T-helper 22 cell (primary cell): Measurements from ENCODE around the gene NEDD9.

Source experiments
- DNase-seq: peaks from one replicate; pipeline ENCODE4 v3.0.0-alpha.2; 2020; ENCODE audit warnings: low read depth

NEDD9 gene

GRCh38 chr6:11217360-11218101, 14.9 kb downstream of the NEDD9 start:
- DNase-seq, result no peak

GRCh38 chr6:11215773-11216172, 16.7 kb downstream of the NEDD9 start:
- no peak for DNase-seq

- DNase-seq, result no peak
These were observed 17.6 kb downstream of the NEDD9 start for GRCh38 chr6:11214901-11215300.

GRCh38 chr6:11214084-11214833, 18.2 kb downstream of the NEDD9 start:
- no peak for DNase-seq

GRCh38 chr6:11213422-11214021, 18.9 kb downstream of the NEDD9 start:
- DNase-seq, result no peak

- no peak for DNase-seq
These were observed 19.8 kb downstream of the NEDD9 start for GRCh38 chr6:11212664-11213063.

- DNase-seq, result no peak
These were observed 21.2 kb downstream of the NEDD9 start for GRCh38 chr6:11211254-11211653.

- DNase-seq, result no peak
These were observed 21.9 kb downstream of the NEDD9 start for GRCh38 chr6:11210386-11211138.

- no peak for DNase-seq
These were observed 22.6 kb downstream of the NEDD9 start for GRCh38 chr6:11209906-11210305.

GRCh38 chr6:11209369-11209768, 23.1 kb downstream of the NEDD9 start:
- DNase-seq, result no peak

GRCh38 chr6:11208854-11209253, 23.6 kb downstream of the NEDD9 start:
- no peak for DNase-seq

- DNase-seq, result no peak
These were observed 24.2 kb downstream of the NEDD9 start for GRCh38 chr6:11208267-11208666.

- no peak for DNase-seq
These were observed 25.1 kb downstream of the NEDD9 start for GRCh38 chr6:11207199-11207968.

- DNase-seq, result no peak
These were observed 25.9 kb downstream of the NEDD9 start for GRCh38 chr6:11206576-11206975.

GRCh38 chr6:11204794-11205366, 27.6 kb downstream of the NEDD9 start:
- DNase-seq, result no peak

GRCh38 chr6:11204005-11204399, 28.5 kb downstream of the NEDD9 start:
- no peak for DNase-seq

GRCh38 chr6:11203306-11204004, 29.0 kb downstream of the NEDD9 start:
- DNase-seq, result no peak

GRCh38 chr6:11202513-11203305, 29.8 kb downstream of the NEDD9 start:
- DNase-seq, result no peak

- DNase-seq, result no peak
These were observed 30.5 kb downstream of the NEDD9 start for GRCh38 chr6:11201772-11202512.
